Duodenal mucosa (tissue), 2 donors: ENCODE data around the gene DOK4.

Experiments
- H3K27ac ChIP-seq: one replicate; pipeline ENCODE4 v1.7.0; 2013; ENCODE audit warnings: low read depth, low read length
- H3K27me3 ChIP-seq, 2 donors: one replicate each; pipeline ENCODE4 v1.7.0; 2013; ENCODE audit warnings: low read length in 2 of 2, control low read depth in 1 of 2; ENCODE audit not compliant: insufficient read depth in 2 of 2, control insufficient read depth in 1 of 2
- H3K36me3 ChIP-seq, 2 donors: one replicate each; pipeline ENCODE4 v1.7.0; 2013; ENCODE audit warnings: low read length in 2 of 2, control low read depth in 1 of 2; ENCODE audit not compliant: insufficient read depth in 2 of 2, control insufficient read depth in 1 of 2
- H3K4me1 ChIP-seq, 2 donors: one replicate each; pipeline ENCODE4 v1.7.0; 2013; ENCODE audit warnings: low read length in 2 of 2, control low read depth in 1 of 2; ENCODE audit not compliant: insufficient read depth in 2 of 2, control insufficient read depth in 1 of 2
- H3K4me3 ChIP-seq, 2 donors: one replicate each; pipeline ENCODE4 v1.7.0; 2013; ENCODE audit warnings: low read length in 2 of 2, low read depth in 1 of 2
- H3K9ac ChIP-seq, 2 donors: one replicate each; pipeline ENCODE4 v1.7.0; 2013; ENCODE audit warnings: low read length in 2 of 2, low read depth in 1 of 2
- H3K9me3 ChIP-seq, 2 donors: one replicate each; pipeline ENCODE4 v1.7.0; 2013; ENCODE audit warnings: low read length in 2 of 2, control low read depth in 1 of 2; ENCODE audit not compliant: control insufficient read depth in 1 of 2

DOK4 gene

GRCh38 chr16:57512296-57513001 is 26.2 kb upstream of the DOK4 start:
- Histone ChIP-seq H3K9ac (no peak overlapping the region), H3K4me3 (no peak overlapping the region), H3K27me3 (no peaks in the 10 kb centered on the region), H3K36me3 (peaks cover 0 to 3% of the 10 kb centered on the region in 2 donors), H3K4me1 (peaks cover 0 to 3% of the 10 kb centered on the region in 2 donors), H3K9me3 (no peaks in the 10 kb centered on the region), H3K27ac (no peak overlapping the region)

GRCh38 chr16:57510016-57510871 is 24.0 kb upstream of the DOK4 start:
- Histone ChIP-seq H3K9ac (no peak overlapping the region), H3K27me3 (no peaks in the 10 kb centered on the region), H3K36me3 (no peaks in the 10 kb centered on the region), H3K9me3 (no peaks in the 10 kb centered on the region), H3K4me1 (peaks cover 0 to 3% of the 10 kb centered on the region in 2 donors), H3K27ac (no peak overlapping the region), H3K4me3 (no peak overlapping the region)

GRCh38 chr16:57509231-57509923 is 23.1 kb upstream of the DOK4 start:
- no peak overlapping the region for H3K4me3 ChIP-seq
- no peak overlapping the region for H3K27ac ChIP-seq
- H3K27me3 ChIP-seq = no peaks in the 10 kb centered on the region
- H3K36me3 ChIP-seq = no peaks in the 10 kb centered on the region
- H3K9ac ChIP-seq = no peak overlapping the region
- H3K4me1 ChIP-seq = peaks cover 0 to 3% of the 10 kb centered on the region in 2 donors
- H3K9me3 ChIP-seq = no peaks in the 10 kb centered on the region

- Histone ChIP-seq H3K36me3 (no peaks in the 10 kb centered on the region), H3K4me3 (no peak overlapping the region), H3K9me3 (no peaks in the 10 kb centered on the region), H3K9ac (no peak overlapping the region), H3K4me1 (peaks cover 0 to 3% of the 10 kb centered on the region in 2 donors), H3K27me3 (no peaks in the 10 kb centered on the region), H3K27ac (no peak overlapping the region)
Measured at GRCh38 chr16:57508035-57508425, 21.7 kb upstream of the DOK4 start.

- Histone ChIP-seq H3K9ac (no peak overlapping the region), H3K36me3 (no peaks in the 10 kb centered on the region), H3K4me3 (no peak overlapping the region), H3K27me3 (no peaks in the 10 kb centered on the region), H3K4me1 (peaks cover 0 to 3% of the 10 kb centered on the region in 2 donors), H3K27ac (no peak overlapping the region), H3K9me3 (no peaks in the 10 kb centered on the region)
Measured at GRCh38 chr16:57507136-57508034, 21.1 kb upstream of the DOK4 start.

- no peak overlapping the region for H3K4me3 ChIP-seq
- no peaks in the 10 kb centered on the region for H3K9me3 ChIP-seq
- H3K27me3 ChIP-seq = no peaks in the 10 kb centered on the region
- no peak overlapping the region for H3K9ac ChIP-seq
- H3K4me1 ChIP-seq = no peaks in the 10 kb centered on the region
- H3K27ac ChIP-seq = no peak overlapping the region
- no peaks in the 10 kb centered on the region for H3K36me3 ChIP-seq
Measured at GRCh38 chr16:57505169-57505568, 18.9 kb upstream of the DOK4 start.

- H3K9me3 ChIP-seq = no peaks in the 10 kb centered on the region
Measured at GRCh38 chr16:57504491-57504890, 18.2 kb upstream of the DOK4 start.

GRCh38 chr16:57504001-57504400 is 17.7 kb upstream of the DOK4 start:
- H3K4me1 ChIP-seq = no peaks in the 10 kb centered on the region
- no peaks in the 10 kb centered on the region for H3K9me3 ChIP-seq
- H3K27ac ChIP-seq = no peak overlapping the region
- no peaks in the 10 kb centered on the region for H3K36me3 ChIP-seq
- no peak overlapping the region for H3K9ac ChIP-seq
- no peak overlapping the region for H3K4me3 ChIP-seq
- H3K27me3 ChIP-seq = no peaks in the 10 kb centered on the region

More at GRCh38 chr16:57504491-57504890, 18.2 kb upstream of the DOK4 start:
- Histone ChIP-seq H3K36me3 (no peaks in the 10 kb centered on the region), H3K27me3 (no peaks in the 10 kb centered on the region), H3K4me1 (no peaks in the 10 kb centered on the region), H3K4me3 (no peak overlapping the region), H3K27ac (no peak overlapping the region), H3K9ac (no peak overlapping the region)

- Histone ChIP-seq H3K9me3 (no peaks in the 10 kb centered on the region), H3K27ac (no peak overlapping the region), H3K4me3 (no peak overlapping the region), H3K36me3 (no peaks in the 10 kb centered on the region), H3K9ac (no peak overlapping the region), H3K4me1 (no peaks in the 10 kb centered on the region), H3K27me3 (no peaks in the 10 kb centered on the region)
Measured at GRCh38 chr16:57503366-57503765, 17.1 kb upstream of the DOK4 start.
